ENCODE results near the gene CPNE7.

DNA sequence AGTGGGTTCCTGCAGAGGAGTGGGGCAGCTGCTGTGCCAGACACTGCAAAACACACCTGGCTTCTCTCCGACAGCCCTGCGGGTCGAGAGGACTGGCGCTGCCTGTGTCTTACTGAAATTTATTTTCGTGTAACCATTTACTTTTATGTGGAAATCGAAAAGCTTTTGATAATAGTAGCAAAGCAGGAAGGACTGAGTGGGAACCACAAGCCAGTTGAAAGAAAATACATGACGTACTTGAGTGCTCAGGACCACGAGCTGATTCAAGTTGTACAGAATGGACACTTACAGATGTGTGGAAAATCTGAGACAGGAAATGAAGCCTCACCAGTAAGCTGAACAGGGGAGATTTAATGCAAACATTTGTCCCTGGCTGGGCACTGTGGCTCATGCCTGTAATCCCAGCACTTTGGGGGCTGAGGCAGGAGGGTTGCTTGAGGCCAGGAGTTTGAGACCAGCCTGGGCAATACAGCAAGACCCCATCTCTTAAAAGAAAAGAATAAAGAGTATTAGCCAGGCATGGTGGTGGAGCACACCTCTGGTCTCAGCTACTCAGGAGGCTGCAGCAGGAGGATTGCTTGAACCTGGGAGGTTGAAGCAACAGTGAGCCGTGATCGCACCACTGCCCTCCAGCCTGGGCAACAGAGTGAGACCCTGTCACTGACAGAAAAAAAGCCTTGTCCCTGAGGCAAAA lies 26.4 kb upstream of the CPNE7 start:
- no peak for TF ChIP-seq CTCF (IDR thresholded peaks at IDR 0.05)
- TF ChIP-seq POLR2A (IDR thresholded peaks at IDR 0.05) = no peak
